ENCODE measurements around the gene PSMA6. TPM values are rescaled to one million over a fixed set of nuclear protein-coding genes. Genes with fewer than 3 reads are reported as not detected.

The PSMA6 gene
- total RNA-seq, 6 experiments from 2014 or later = 66.9 to 122 (median 81.1) TPM

GRCh38 chr14:35304812-35305462, 12.8 kb downstream of the PSMA6 start:
- peaks cover 0 to 8% (median 0%) of the 10 kb centered on the region in 4 donors for H3K4me1 ChIP-seq
- peak in 2 of 4 donors; percentile 27 to 30 for ATAC-seq
- TF ChIP-seq CTCF (IDR thresholded peaks at IDR 0.05) = no peak
- TF ChIP-seq POLR2A (IDR thresholded peaks at IDR 0.05) = no peak
- H3K9me3 ChIP-seq = no peaks in the 10 kb centered on the region
- H3K4me3 ChIP-seq = no peak overlapping the region
- DNase-seq = no peak
- WGBS (ENCODE audit: insufficient coverage, low coverage, low lambda C conversion rate, missing lambda C conversion rate) = 96% methylated on average over 4 of the region's 5 CpGs
- peaks cover 0 to 22% (median 12%) of the 10 kb centered on the region in 4 donors for H3K36me3 ChIP-seq
- intact Hi-C loops (cut with DNase I) = no loop called here
- no peaks in the 10 kb centered on the region for H3K27me3 ChIP-seq
- H3K27ac ChIP-seq = no peak overlapping the region

GRCh38 chr14:35305633-35306032, 13.5 kb downstream of the PSMA6 start:
- Histone ChIP-seq H3K27ac (no peak overlapping the region), H3K4me1 (peaks cover 0 to 1% (median 0%) of the 10 kb centered on the region in 4 donors), H3K9me3 (no peaks in the 10 kb centered on the region), H3K36me3 (peaks cover 0 to 29% (median 15%) of the 10 kb centered on the region in 4 donors), H3K4me3 (no peak overlapping the region), H3K27me3 (no peaks in the 10 kb centered on the region)
- intact Hi-C loops (cut with DNase I) = no loop called here
- DNase-seq (no peak), ATAC-seq (peak in 3 of 4 donors; percentile 28 to 58 (median 46))
- 34% methylated on average over 2 of the region's 3 CpGs for WGBS (ENCODE audit: insufficient coverage, low coverage, low lambda C conversion rate, missing lambda C conversion rate)
- TF ChIP-seq CTCF (IDR thresholded peaks at IDR 0.05) (no peak), POLR2A (IDR thresholded peaks at IDR 0.05) (no peak)

- DNase-seq (no peak), ATAC-seq (no peak)
- Histone ChIP-seq H3K4me3 (no peak overlapping the region), H3K36me3 (peaks cover 2 to 33% (median 17%) of the 10 kb centered on the region in 4 donors), H3K27ac (no peak overlapping the region), H3K4me1 (no peaks in the 10 kb centered on the region), H3K27me3 (no peaks in the 10 kb centered on the region), H3K9me3 (no peaks in the 10 kb centered on the region)
- TF ChIP-seq POLR2A (IDR thresholded peaks at IDR 0.05) = no peak
- no peak for TF ChIP-seq CTCF (IDR thresholded peaks at IDR 0.05)
- 100% methylated on average over 5 of the region's 5 CpGs for WGBS (ENCODE audit: insufficient coverage, low coverage, low lambda C conversion rate, missing lambda C conversion rate)
- intact Hi-C loops (cut with DNase I) = no loop called here
Observed at GRCh38 chr14:35306114-35306513, 13.9 kb downstream of the PSMA6 start.

GRCh38 chr14:35317820-35318219, 25.6 kb downstream of the PSMA6 start:
- H3K27me3 ChIP-seq = no peaks in the 10 kb centered on the region
- no peak overlapping the region for H3K4me3 ChIP-seq
- DNase-seq = no peak
- ATAC-seq = no peak
- intact Hi-C loops (cut with DNase I) = no loop called here
- no peaks in the 10 kb centered on the region for H3K9me3 ChIP-seq
- H3K27ac ChIP-seq = no peak overlapping the region
- no CpG with 5 or more reads among the region's 3 CpGs for WGBS (ENCODE audit: insufficient coverage, low coverage, low lambda C conversion rate, missing lambda C conversion rate)
- no peaks in the 10 kb centered on the region for H3K4me1 ChIP-seq
- H3K36me3 ChIP-seq = peaks cover 0 to 56% (median 22%) of the 10 kb centered on the region in 4 donors
- no peak for TF ChIP-seq CTCF (IDR thresholded peaks at IDR 0.05)
- no peak for TF ChIP-seq POLR2A (IDR thresholded peaks at IDR 0.05)
